UCSD-AML1 (cell line): ENCODE results near the gene ODAPH.
A peak's percentile ranks its signal among the peaks of the same experiment; 100 is the strongest.
"Not testable (repeated sequence)": the region's sequence is repeated elsewhere in the genome, so short reads cannot be mapped to it uniquely, and the experiment has no call there.

Source experiments
- DNase-seq: peaks from one replicate; lab custom pipeline; 2025; ENCODE audit not compliant: unreplicated experiment; lab: John Stamatoyannopoulos, UW

ODAPH gene

GRCh38 chr4:75555294-75556164 is at the start of gene ODAPH:
ODAPH (plus strand) TSS chr4:75556066; CDS start chr4:75556083, 17 bp downstream.
- no peak for DNase-seq

DNA sequence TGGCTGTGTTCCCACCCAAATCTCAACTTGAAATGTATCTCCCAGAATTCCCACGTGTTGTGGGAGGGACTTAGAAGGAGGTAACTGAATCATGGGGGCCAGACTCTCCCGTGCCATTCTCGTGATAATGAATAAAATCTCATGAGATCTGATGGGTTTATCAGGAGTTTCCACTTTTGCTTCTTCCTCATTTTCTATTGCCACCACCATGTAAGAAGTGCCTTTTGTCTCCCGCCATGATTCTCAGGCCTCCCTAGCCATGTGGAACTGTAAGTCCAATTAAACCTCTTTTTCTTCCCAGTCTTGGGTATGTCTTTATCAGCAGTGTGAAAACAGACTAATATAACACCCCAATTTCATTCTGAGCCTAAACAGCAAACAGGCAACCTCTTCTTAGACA is 46.3 kb upstream of the ODAPH start:
- not testable (repeated sequence) for DNase-seq

GRCh38 chr4:75511841-75512240 is 44.0 kb upstream of the ODAPH start:
- DNase-seq: no peak

DNA sequence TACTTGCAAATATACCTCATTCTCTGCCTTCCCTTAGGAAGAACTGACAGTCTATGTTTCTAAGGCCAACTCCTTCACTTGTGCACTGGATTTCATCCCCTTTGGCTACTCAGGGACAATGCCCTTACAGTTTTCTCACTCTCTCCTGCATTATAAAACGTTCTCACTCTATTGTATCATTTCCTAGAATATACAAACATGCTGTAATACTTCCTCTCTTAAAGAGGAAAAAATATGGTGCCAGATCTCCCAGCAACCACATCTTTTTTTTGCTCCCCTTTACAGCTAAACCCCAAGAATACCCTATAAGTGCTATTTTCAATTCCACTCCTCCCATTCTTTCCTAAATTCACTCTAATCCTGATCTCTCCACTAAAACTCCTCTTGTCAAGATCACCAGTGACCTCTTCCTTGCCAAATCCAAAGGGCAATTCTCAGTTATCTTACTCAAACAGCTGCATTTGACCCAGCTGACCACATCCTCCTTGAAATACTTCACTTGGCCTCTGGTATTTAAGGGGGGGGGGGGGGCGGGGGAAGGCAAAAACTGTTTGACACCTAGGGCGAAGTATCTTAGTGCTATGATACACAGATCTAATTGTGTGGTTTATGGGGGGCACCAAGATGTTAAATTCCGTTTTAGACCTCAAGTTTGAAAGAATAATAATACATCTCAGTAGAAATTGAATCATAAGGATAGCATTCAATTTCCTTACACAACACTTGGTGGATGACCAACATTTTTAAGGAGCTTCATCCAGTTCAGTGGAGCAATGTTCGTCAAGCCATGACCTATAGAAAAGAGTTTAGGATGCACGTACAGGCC is 43.3 kb upstream of the ODAPH start:
- peak; percentile 58 for DNase-seq

GRCh38 chr4:75513526-75514130 is 42.2 kb upstream of the ODAPH start:
- DNase-seq: no peak

GRCh38 chr4:75514131-75514948 is 41.5 kb upstream of the ODAPH start, which contains the start of the genes RCHY1 and THAP6:
RCHY1 (minus strand) TSS chr4:75514403; CDS start chr4:75514286, 117 bp downstream.
THAP6 (plus strand) TSS chr4:75514473; CDS start chr4:75515453, 980 bp downstream.
- DNase-seq: peak; percentile 95

GRCh38 chr4:75514949-75515612 is 40.8 kb upstream of the ODAPH start:
- DNase-seq: no peak

DNA sequence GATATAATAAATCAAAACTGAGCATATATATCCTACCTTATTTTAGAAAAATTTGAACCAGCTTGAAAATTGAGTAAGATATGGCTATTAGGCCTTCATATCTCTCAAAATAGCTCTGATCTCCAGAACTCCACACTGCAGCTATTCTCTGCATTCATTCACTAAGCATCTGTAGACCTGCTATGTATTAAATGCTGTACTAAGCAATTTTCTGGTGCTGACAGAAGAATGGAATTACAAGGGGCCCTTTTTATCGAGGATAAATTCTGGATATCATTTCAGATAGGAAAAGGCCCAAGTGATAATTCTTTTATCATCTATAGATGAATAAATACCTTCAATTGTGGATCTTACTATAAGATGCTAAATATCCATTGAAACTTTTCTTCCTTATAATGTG is 39.7 kb upstream of the ODAPH start:
- DNase-seq: no peak

DNA sequence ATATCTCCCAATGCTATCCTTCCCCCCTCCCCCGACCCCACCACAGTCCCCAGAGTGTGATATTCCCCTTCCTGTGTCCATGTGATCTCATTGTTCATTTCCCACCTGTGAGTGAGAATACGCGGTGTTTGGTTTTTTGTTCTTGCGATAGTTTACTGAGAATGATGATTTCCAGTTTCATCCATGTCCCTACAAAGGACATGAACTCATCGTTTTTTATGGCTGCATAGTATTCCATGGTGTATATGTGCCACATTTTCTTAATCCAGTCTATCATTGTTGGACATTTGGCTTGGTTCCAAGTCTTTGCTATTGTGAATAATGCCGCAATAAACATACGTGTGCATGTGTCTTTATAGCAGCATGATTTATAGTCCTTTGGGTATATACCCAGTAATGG is 36.4 kb upstream of the ODAPH start:
- DNase-seq: not testable (repeated sequence)

- DNase-seq: no peak
These were observed 30.8 kb upstream of the ODAPH start for GRCh38 chr4:75525086-75525485.

GRCh38 chr4:75525910-75526309 is 30.0 kb upstream of the ODAPH start:
- no peak for DNase-seq

DNA sequence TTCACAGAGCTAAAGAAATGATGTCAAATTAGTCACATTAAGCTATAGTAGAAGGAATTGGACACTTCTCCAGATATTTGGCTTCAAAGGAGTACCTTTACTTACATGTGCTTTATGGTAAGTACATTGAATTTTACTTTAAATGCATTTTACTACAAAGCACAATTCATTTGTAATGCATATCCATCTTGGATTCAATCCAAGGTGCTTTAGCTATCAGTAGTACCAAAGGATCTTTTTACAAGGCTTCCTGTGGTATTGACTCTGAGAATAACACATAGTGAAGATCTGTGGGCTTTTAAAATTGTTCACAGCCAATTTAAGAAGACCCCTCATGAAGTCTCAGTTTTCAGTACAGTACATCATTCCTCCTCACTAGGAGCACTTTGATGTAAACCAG is 28.4 kb upstream of the ODAPH start:
- DNase-seq: no peak

- DNase-seq: no peak
These were observed 25.1 kb upstream of the ODAPH start for GRCh38 chr4:75530556-75531322.

DNA sequence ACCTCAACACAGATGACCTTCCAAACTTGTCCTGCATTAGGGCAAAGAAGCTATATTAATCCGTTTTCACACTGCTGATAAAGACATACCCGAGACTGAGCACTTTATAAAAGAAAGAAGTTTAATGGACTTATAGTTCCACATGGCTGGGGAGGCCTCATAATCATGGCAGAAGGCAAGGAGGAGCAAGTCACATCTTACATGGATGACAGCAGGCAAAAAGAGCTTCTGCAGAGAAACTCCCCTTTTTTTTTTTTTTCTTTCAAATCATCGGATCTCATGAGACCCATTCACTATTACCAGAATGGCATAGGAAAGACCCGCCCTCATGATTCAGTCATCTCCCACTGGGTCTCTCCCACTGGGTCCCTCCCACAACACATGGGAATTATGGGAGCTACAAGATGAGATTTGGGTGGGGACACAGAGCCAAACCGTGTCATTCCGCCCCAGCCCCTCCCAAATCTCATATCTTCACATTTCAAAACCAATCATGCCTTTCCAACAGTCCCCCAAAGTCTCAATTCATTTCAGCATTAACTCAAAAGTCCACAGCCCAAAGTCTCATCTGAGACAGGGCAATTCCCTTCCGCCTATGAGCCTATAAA is 24.2 kb upstream of the ODAPH start:
- DNase-seq: not testable (repeated sequence)

GRCh38 chr4:75533339-75533887 is 22.5 kb upstream of the ODAPH start:
- not testable (repeated sequence) for DNase-seq

GRCh38 chr4:75533926-75534325 is 21.9 kb upstream of the ODAPH start:
- DNase-seq: not testable (repeated sequence)

DNA sequence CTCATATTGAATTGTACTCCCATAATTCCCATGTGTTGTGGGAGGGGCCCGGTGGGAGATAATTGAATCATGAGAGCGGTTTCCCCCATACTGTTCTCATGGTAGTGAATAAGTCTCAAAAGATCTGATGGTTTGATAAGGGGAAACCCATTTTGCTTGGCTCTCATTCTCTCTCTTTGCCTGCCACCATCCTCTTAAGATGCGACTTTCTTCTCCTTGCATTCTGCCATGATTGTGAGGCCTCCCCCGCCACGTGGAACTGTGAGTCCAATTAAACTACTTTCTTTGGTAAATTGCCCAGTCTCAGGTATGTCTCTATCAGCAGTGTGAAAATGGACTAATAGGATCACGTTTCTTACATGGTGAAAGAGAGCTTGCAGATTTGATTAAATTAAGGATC is 18.6 kb upstream of the ODAPH start:
- DNase-seq: not testable (repeated sequence)

- DNase-seq: no peak
These were observed 13.0 kb upstream of the ODAPH start for GRCh38 chr4:75542824-75543223.
